ENCODE data around the gene MCF2L2.

The MCF2L2 gene

GRCh38 chr3:183349421-183350157 lies 78.8 kb downstream of the MCF2L2 start:
- no peak for DNase-seq (ENCODE audit: extremely low read depth, insufficient read length)
- TF ChIP-seq CTCF (IDR thresholded peaks at IDR 0.05; ENCODE audit: insufficient read depth, low read length, poor library complexity, severe bottlenecking) = no peak
- no peaks in the 10 kb centered on the region for H3K27me3 ChIP-seq (replicated peaks; ENCODE audit: control insufficient read depth, insufficient read depth, low read length)
- H3K36me3 ChIP-seq (ENCODE audit: control insufficient read depth, insufficient read depth, low read length) = no peaks in the 10 kb centered on the region
- H3K4me3 ChIP-seq (replicated peaks; ENCODE audit: low read depth, low read length) = no peak overlapping the region

GRCh38 chr3:183342824-183343223 lies 85.6 kb downstream of the MCF2L2 start:
- no peak for TF ChIP-seq CTCF (IDR thresholded peaks at IDR 0.05; ENCODE audit: insufficient read depth, low read length, poor library complexity, severe bottlenecking)
- no peak for DNase-seq (ENCODE audit: extremely low read depth, insufficient read length)
- H3K4me3 ChIP-seq (replicated peaks; ENCODE audit: low read depth, low read length) = no peak overlapping the region
- no peaks in the 10 kb centered on the region for H3K27me3 ChIP-seq (replicated peaks; ENCODE audit: control insufficient read depth, insufficient read depth, low read length)
- no peaks in the 10 kb centered on the region for H3K36me3 ChIP-seq (ENCODE audit: control insufficient read depth, insufficient read depth, low read length)

- H3K4me3 ChIP-seq (replicated peaks; ENCODE audit: low read depth, low read length) = no peak overlapping the region
- no peaks in the 10 kb centered on the region for H3K36me3 ChIP-seq (ENCODE audit: control insufficient read depth, insufficient read depth, low read length)
- no peak for TF ChIP-seq CTCF (IDR thresholded peaks at IDR 0.05; ENCODE audit: insufficient read depth, low read length, poor library complexity, severe bottlenecking)
- no peak for DNase-seq (ENCODE audit: extremely low read depth, insufficient read length)
- H3K27me3 ChIP-seq (replicated peaks; ENCODE audit: control insufficient read depth, insufficient read depth, low read length) = no peaks in the 10 kb centered on the region
Measured at GRCh38 chr3:183341545-183342288, 86.7 kb downstream of the MCF2L2 start.

- no peak for TF ChIP-seq CTCF (IDR thresholded peaks at IDR 0.05; ENCODE audit: insufficient read depth, low read length, poor library complexity, severe bottlenecking)
- Histone ChIP-seq H3K4me3 (replicated peaks; ENCODE audit: low read depth, low read length) (no peak overlapping the region), H3K36me3 (ENCODE audit: control insufficient read depth, insufficient read depth, low read length) (no peaks in the 10 kb centered on the region), H3K27me3 (replicated peaks; ENCODE audit: control insufficient read depth, insufficient read depth, low read length) (no peaks in the 10 kb centered on the region)
- DNase-seq (ENCODE audit: extremely low read depth, insufficient read length) = no peak
Measured at GRCh38 chr3:183340222-183340621, 88.2 kb downstream of the MCF2L2 start.

- Histone ChIP-seq H3K4me3 (replicated peaks; ENCODE audit: low read depth, low read length) (no peak overlapping the region), H3K27me3 (replicated peaks; ENCODE audit: control insufficient read depth, insufficient read depth, low read length) (no peaks in the 10 kb centered on the region), H3K36me3 (ENCODE audit: control insufficient read depth, insufficient read depth, low read length) (no peaks in the 10 kb centered on the region)
- DNase-seq (ENCODE audit: extremely low read depth, insufficient read length) = no peak
- TF ChIP-seq CTCF (IDR thresholded peaks at IDR 0.05; ENCODE audit: insufficient read depth, low read length, poor library complexity, severe bottlenecking) = no peak
Measured at GRCh38 chr3:183339461-183340086, 88.8 kb downstream of the MCF2L2 start.

Measured in GM06990 (cell line).